GM23338 (cell line): ENCODE results near the gene TMEM242. TPM values are rescaled to one million over a fixed set of nuclear protein-coding genes. Genes with fewer than 3 reads are reported as not detected.

ENCODE experiments used
- ATAC-seq: fragments of 200-7000 bp; cut with Tn5 transposase; 3 replicates; pipeline ENCODE4 v1.9.1; 2020
- DNase-seq: peaks from one replicate; pipeline ENCODE4 v3.0.0-alpha.2; 2015; ENCODE audit warnings: low spot score
- H2AFZ ChIP-seq: fragments of 200-600 bp; sonication (generic); 2 replicates; pipeline ENCODE4 v1.8.0; 2016; ENCODE audit warnings: antibody characterized with exemption, mild to moderate bottlenecking, moderate library complexity
- H3F3A ChIP-seq: fragments of 200-600 bp; sonication (generic); replicated peaks from 2 replicates; pipeline ENCODE4 v1.8.0; 2017; ENCODE audit warnings: antibody characterized with exemption, mixed run types, low read depth
- H3K27ac ChIP-seq: fragments of 200-600 bp; sonication (generic); 2 replicates; pipeline ENCODE4 v1.6.1; 2016; ENCODE audit warnings: low read depth
- H3K27me3 ChIP-seq: fragments of 200-600 bp; sonication (generic); 2 replicates; pipeline ENCODE4 v1.8.0; 2016; ENCODE audit warnings: mild to moderate bottlenecking, mixed run types, moderate library complexity; ENCODE audit not compliant: insufficient read depth
- H3K36me3 ChIP-seq: fragments of 200-600 bp; sonication (generic); 2 replicates; pipeline ENCODE4 v1.8.0; 2016; ENCODE audit warnings: mild to moderate bottlenecking; ENCODE audit not compliant: insufficient read depth
- H3K4me1 ChIP-seq: fragments of 200-600 bp; sonication (generic); 2 replicates; pipeline ENCODE4 v1.8.0; 2016; ENCODE audit warnings: mild to moderate bottlenecking, moderate library complexity; ENCODE audit not compliant: insufficient read depth
- H3K4me2 ChIP-seq: fragments of 200-600 bp; sonication (generic); 2 replicates; pipeline ENCODE4 v1.7.1; 2017; ENCODE audit warnings: mixed run types
- H3K4me3 ChIP-seq: fragments of 200-600 bp; sonication (generic); 2 replicates; pipeline ENCODE4 v1.6.1; 2016; ENCODE audit warnings: mixed run types
- H3K79me2 ChIP-seq: fragments of 200-600 bp; sonication (generic); replicated peaks from 2 replicates; pipeline ENCODE4 v1.8.0; 2017; ENCODE audit warnings: mild to moderate bottlenecking; ENCODE audit not compliant: insufficient read depth
- H3K9me2 ChIP-seq: fragments of 200-600 bp; sonication (generic); 2 replicates; pipeline ENCODE4 v1.8.0; 2017; ENCODE audit not compliant: insufficient read depth
- H4K20me1 ChIP-seq: fragments of 200-600 bp; sonication (generic); replicated peaks from 2 replicates; pipeline ENCODE4 v1.8.0; 2017; ENCODE audit warnings: mild to moderate bottlenecking; ENCODE audit not compliant: insufficient read depth
- H3K27ac Mint-ChIP-seq: 2 replicates; pipeline ENCODE4 v1.8.0; 2020; ENCODE audit warnings: inconsistent platforms, mild to moderate bottlenecking, moderate library complexity, mixed read lengths
- H3K27me3 Mint-ChIP-seq: 3 replicates; pipeline ENCODE4 v1.8.0; 2022; ENCODE audit warnings: low read depth, mild to moderate bottlenecking, moderate library complexity, mixed read lengths, inconsistent platforms; ENCODE audit not compliant: insufficient read depth, poor library complexity
- H3K36me3 Mint-ChIP-seq: 3 replicates; pipeline ENCODE4 v1.8.0; 2021; ENCODE audit warnings: low read depth, mild to moderate bottlenecking, inconsistent platforms, moderate library complexity, mixed read lengths
- H3K4me1 Mint-ChIP-seq: 3 replicates; pipeline ENCODE4 v1.8.0; 2020; ENCODE audit warnings: mild to moderate bottlenecking, inconsistent platforms, mixed read lengths
- H3K4me3 Mint-ChIP-seq: 3 replicates; pipeline ENCODE4 v1.8.0; 2021; ENCODE audit warnings: moderate library complexity, mild to moderate bottlenecking, inconsistent platforms, mixed read lengths
- H3K9me3 Mint-ChIP-seq: 3 replicates; pipeline ENCODE4 v1.8.0; 2020; ENCODE audit warnings: moderate library complexity, mild to moderate bottlenecking, inconsistent platforms, mixed read lengths
- CREB1 ChIP-seq: fragments of 250-450 bp; sonication (Bioruptor Pico); IDR thresholded peaks from 2 replicates; pipeline ENCODE4 v1.5.0; 2020; ENCODE audit warnings: low read depth, mild to moderate bottlenecking, moderate library complexity
- EZH2 ChIP-seq: fragments of 200-600 bp; sonication (generic); IDR thresholded peaks from one replicate; pipeline ENCODE4 v1.8.0; 2017; ENCODE audit warnings: antibody characterized with exemption, mild to moderate bottlenecking, low read depth; ENCODE audit not compliant: unreplicated experiment
- JUNB ChIP-seq: IDR thresholded peaks from one replicate; pipeline ENCODE4 v1.6.1; 2016; ENCODE audit warnings: antibody characterized with exemption; ENCODE audit not compliant: unreplicated experiment
- NANOG ChIP-seq: IDR thresholded peaks from 2 replicates; pipeline ENCODE4 v1.6.1; 2016; ENCODE audit warnings: antibody characterized with exemption, borderline replicate concordance
- STAT1 ChIP-seq: IDR thresholded peaks from one replicate; pipeline ENCODE4 v1.6.1; 2016; ENCODE audit warnings: antibody characterized with exemption; ENCODE audit not compliant: unreplicated experiment
- ZNF114 ChIP-seq: fragments of 250-450 bp; sonication (Bioruptor Pico); IDR thresholded peaks from 2 replicates; pipeline ENCODE4 v1.5.0; 2020; ENCODE audit warnings: mild to moderate bottlenecking, moderate library complexity
- ZNF331 ChIP-seq: fragments of 250-450 bp; sonication (Bioruptor Pico); IDR thresholded peaks from 2 replicates; pipeline ENCODE4 v1.5.0; 2020; ENCODE audit warnings: low read depth, mild to moderate bottlenecking, moderate library complexity
- polyA plus RNA-seq: library from polyadenylated mRNA; unstranded; fragments of >200 nt; fragmentation: Nextera tagmentation; extraction: Ambion mirVana; gene quantifications from 2 replicates; pipeline ENCODE4 v1.2.1, GENCODE V29; 2016
- total RNA-seq: library from RNA; depleted of rRNA; stranded (reverse); fragments of >200 nt; shearing (Covaris generic); gene quantifications from 2 replicates; pipeline ENCODE4 v1.2.3, GENCODE V29; 2014
- TF ChIP-seq, protein P1 (sequence below): fragments of 250-450 bp; sonication (Bioruptor Pico); IDR thresholded peaks from 2 replicates; pipeline ENCODE4 v1.5.0; 2020; ENCODE audit warnings: mild to moderate bottlenecking, moderate library complexity
- TF ChIP-seq, protein P2 (sequence below): IDR thresholded peaks from one replicate; pipeline ENCODE4 v1.6.1; 2018; ENCODE audit warnings: antibody characterized with exemption; ENCODE audit not compliant: unreplicated experiment
- TF ChIP-seq, protein P3 (sequence below), 2 experiments: fragments of 200-600 bp in 1 of 2; sonication (generic) in 1 of 2; conservative IDR thresholded peaks; 2 replicates each; pipeline versions ENCODE4 v1.5.1 to v1.6.1; 2016 to 2017; ENCODE audit warnings: antibody characterized with exemption in 2 of 2, low read depth in 2 of 2, mild to moderate bottlenecking in 2 of 2, moderate library complexity in 1 of 2
- TF ChIP-seq, protein P4 (sequence below): IDR thresholded peaks from 2 replicates; pipeline ENCODE4 v1.6.1; 2016; ENCODE audit warnings: antibody characterized with exemption

The TMEM242 gene
- total and polyA plus RNA-seq, 2 experiments from 2014 or later = 3.7 to 9.7 TPM

DNA sequence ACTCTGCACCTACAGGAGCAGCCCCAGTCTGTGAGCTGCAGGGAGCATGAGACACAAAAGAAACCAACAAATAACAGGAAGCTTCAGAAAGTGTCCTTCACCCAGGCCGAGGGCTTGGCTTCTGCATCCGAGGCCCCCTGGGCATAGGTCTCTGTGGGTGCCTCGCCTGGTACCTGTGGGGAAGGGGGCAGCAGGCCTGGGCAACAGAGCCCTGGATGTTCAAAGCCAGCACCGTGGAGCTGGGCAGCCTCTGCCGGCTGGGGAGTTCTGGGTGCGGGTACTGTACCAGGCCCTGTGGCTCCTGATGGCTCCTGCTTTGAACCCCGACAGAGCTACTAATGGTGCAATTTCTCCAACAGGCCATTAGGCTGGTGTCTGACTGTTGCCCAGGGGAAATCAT lies 55.7 kb downstream of the TMEM242 start:
- H3K27ac Mint-ChIP-seq = no peak overlapping the region
- Histone ChIP-seq H3K27me3 (no peaks in the 10 kb centered on the region), H3K9me2 (no peaks in the 10 kb centered on the region), H3K27ac (no peak overlapping the region), H3F3A (peaks cover 3% of the 10 kb centered on the region; the same call in 1 of the 2 replicates), H2AFZ (0 out of 2 replicates have a peak overlapping the region, but pooled peaks have one; percentile 38), H4K20me1 (no peaks in the 10 kb centered on the region), H3K36me3 (no peaks in the 10 kb centered on the region), H3K4me2 (no peak overlapping the region), H3K4me1 (no peaks in the 10 kb centered on the region), H3K4me3 (no peak overlapping the region), H3K79me2 (no peaks in the 10 kb centered on the region)
- DNase-seq = no peak
- H3K4me3 Mint-ChIP-seq = no peak overlapping the region
- peaks cover 9% of the 10 kb centered on the region for H3K9me3 Mint-ChIP-seq
- H3K4me1 Mint-ChIP-seq = peaks cover 5% of the 10 kb centered on the region; the same call in 1 of the 3 replicates
- TF ChIP-seq STAT1 (no peak), ZNF114 (no peak), EZH2 (no peak), NANOG (no peak), CREB1 (CRISPR knock-in tag) (no peak), ZNF331 (CRISPR knock-in tag) (no peak), JUNB (no peak)
- TF ChIP-seq, protein P1, sequence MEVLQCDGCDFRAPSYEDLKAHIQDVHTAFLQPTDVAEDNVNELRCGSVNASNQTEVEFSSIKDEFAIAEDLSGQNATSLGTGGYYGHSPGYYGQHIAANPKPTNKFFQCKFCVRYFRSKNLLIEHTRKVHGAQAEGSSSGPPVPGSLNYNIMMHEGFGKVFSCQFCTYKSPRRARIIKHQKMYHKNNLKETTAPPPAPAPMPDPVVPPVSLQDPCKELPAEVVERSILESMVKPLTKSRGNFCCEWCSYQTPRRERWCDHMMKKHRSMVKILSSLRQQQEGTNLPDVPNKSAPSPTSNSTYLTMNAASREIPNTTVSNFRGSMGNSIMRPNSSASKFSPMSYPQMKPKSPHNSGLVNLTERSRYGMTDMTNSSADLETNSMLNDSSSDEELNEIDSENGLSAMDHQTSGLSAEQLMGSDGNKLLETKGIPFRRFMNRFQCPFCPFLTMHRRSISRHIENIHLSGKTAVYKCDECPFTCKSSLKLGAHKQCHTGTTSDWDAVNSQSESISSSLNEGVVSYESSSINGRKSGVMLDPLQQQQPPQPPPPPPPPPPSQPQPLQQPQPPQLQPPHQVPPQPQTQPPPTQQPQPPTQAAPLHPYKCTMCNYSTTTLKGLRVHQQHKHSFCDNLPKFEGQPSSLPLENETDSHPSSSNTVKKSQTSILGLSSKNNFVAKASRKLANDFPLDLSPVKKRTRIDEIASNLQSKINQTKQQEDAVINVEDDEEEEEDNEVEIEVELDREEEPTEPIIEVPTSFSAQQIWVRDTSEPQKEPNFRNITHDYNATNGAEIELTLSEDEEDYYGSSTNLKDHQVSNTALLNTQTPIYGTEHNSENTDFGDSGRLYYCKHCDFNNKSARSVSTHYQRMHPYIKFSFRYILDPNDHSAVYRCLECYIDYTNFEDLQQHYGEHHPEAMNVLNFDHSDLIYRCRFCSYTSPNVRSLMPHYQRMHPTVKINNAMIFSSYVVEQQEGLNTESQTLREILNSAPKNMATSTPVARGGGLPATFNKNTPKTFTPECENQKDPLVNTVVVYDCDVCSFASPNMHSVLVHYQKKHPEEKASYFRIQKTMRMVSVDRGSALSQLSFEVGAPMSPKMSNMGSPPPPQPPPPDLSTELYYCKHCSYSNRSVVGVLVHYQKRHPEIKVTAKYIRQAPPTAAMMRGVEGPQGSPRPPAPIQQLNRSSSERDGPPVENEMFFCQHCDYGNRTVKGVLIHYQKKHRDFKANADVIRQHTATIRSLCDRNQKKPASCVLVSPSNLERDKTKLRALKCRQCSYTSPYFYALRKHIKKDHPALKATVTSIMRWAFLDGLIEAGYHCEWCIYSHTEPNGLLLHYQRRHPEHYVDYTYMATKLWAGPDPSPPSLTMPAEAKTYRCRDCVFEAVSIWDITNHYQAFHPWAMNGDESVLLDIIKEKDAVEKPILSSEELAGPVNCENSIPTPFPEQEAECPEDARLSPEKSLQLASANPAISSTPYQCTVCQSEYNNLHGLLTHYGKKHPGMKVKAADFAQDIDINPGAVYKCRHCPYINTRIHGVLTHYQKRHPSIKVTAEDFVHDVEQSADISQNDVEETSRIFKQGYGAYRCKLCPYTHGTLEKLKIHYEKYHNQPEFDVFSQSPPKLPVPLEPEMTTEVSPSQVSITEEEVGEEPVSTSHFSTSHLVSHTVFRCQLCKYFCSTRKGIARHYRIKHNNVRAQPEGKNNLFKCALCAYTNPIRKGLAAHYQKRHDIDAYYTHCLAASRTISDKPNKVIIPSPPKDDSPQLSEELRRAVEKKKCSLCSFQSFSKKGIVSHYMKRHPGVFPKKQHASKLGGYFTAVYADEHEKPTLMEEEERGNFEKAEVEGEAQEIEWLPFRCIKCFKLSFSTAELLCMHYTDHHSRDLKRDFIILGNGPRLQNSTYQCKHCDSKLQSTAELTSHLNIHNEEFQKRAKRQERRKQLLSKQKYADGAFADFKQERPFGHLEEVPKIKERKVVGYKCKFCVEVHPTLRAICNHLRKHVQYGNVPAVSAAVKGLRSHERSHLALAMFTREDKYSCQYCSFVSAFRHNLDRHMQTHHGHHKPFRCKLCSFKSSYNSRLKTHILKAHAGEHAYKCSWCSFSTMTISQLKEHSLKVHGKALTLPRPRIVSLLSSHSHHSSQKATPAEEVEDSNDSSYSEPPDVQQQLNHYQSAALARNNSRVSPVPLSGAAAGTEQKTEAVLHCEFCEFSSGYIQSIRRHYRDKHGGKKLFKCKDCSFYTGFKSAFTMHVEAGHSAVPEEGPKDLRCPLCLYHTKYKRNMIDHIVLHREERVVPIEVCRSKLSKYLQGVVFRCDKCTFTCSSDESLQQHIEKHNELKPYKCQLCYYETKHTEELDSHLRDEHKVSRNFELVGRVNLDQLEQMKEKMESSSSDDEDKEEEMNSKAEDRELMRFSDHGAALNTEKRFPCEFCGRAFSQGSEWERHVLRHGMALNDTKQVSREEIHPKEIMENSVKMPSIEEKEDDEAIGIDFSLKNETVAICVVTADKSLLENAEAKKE = no peak
- TF ChIP-seq, protein P2, sequence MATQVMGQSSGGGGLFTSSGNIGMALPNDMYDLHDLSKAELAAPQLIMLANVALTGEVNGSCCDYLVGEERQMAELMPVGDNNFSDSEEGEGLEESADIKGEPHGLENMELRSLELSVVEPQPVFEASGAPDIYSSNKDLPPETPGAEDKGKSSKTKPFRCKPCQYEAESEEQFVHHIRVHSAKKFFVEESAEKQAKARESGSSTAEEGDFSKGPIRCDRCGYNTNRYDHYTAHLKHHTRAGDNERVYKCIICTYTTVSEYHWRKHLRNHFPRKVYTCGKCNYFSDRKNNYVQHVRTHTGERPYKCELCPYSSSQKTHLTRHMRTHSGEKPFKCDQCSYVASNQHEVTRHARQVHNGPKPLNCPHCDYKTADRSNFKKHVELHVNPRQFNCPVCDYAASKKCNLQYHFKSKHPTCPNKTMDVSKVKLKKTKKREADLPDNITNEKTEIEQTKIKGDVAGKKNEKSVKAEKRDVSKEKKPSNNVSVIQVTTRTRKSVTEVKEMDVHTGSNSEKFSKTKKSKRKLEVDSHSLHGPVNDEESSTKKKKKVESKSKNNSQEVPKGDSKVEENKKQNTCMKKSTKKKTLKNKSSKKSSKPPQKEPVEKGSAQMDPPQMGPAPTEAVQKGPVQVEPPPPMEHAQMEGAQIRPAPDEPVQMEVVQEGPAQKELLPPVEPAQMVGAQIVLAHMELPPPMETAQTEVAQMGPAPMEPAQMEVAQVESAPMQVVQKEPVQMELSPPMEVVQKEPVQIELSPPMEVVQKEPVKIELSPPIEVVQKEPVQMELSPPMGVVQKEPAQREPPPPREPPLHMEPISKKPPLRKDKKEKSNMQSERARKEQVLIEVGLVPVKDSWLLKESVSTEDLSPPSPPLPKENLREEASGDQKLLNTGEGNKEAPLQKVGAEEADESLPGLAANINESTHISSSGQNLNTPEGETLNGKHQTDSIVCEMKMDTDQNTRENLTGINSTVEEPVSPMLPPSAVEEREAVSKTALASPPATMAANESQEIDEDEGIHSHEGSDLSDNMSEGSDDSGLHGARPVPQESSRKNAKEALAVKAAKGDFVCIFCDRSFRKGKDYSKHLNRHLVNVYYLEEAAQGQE = no peak
- TF ChIP-seq, protein P3, sequence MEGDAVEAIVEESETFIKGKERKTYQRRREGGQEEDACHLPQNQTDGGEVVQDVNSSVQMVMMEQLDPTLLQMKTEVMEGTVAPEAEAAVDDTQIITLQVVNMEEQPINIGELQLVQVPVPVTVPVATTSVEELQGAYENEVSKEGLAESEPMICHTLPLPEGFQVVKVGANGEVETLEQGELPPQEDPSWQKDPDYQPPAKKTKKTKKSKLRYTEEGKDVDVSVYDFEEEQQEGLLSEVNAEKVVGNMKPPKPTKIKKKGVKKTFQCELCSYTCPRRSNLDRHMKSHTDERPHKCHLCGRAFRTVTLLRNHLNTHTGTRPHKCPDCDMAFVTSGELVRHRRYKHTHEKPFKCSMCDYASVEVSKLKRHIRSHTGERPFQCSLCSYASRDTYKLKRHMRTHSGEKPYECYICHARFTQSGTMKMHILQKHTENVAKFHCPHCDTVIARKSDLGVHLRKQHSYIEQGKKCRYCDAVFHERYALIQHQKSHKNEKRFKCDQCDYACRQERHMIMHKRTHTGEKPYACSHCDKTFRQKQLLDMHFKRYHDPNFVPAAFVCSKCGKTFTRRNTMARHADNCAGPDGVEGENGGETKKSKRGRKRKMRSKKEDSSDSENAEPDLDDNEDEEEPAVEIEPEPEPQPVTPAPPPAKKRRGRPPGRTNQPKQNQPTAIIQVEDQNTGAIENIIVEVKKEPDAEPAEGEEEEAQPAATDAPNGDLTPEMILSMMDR (conservative IDR thresholded peaks at IDR 0.05; ENCODE audit: low read depth in 2 of 2) = no peak
- TF ChIP-seq, protein P4, sequence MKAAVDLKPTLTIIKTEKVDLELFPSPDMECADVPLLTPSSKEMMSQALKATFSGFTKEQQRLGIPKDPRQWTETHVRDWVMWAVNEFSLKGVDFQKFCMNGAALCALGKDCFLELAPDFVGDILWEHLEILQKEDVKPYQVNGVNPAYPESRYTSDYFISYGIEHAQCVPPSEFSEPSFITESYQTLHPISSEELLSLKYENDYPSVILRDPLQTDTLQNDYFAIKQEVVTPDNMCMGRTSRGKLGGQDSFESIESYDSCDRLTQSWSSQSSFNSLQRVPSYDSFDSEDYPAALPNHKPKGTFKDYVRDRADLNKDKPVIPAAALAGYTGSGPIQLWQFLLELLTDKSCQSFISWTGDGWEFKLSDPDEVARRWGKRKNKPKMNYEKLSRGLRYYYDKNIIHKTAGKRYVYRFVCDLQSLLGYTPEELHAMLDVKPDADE = no peak
- peaks cover 6% of the 10 kb centered on the region; the same call in 1 of the 3 replicates for H3K36me3 Mint-ChIP-seq
- no peak for ATAC-seq
- H3K27me3 Mint-ChIP-seq = peaks cover 9% of the 10 kb centered on the region
